Chondrocyte (in vitro differentiated cells): ENCODE results near the gene CCL4. TPM values are rescaled to one million over a fixed set of nuclear protein-coding genes. Genes with fewer than 3 reads are reported as not detected.
"Not testable (repeated sequence)": the region's sequence is repeated elsewhere in the genome, so short reads cannot be mapped to it uniquely, and the experiment has no call there.

Source experiments
- DNase-seq: peaks from one replicate; pipeline ENCODE4 v3.0.0; 2021; ENCODE audit warnings: mixed read lengths, low spot score
- H3K27ac Mint-ChIP-seq: one replicate; pipeline ENCODE4 v1.8.0; 2021; ENCODE audit warnings: mild to moderate bottlenecking, moderate library complexity, mixed read lengths; ENCODE audit not compliant: unreplicated experiment
- H3K27me3 Mint-ChIP-seq: 2 replicates; pipeline ENCODE4 v1.8.0; 2021; ENCODE audit warnings: low read depth, mixed read lengths
- H3K36me3 Mint-ChIP-seq: 2 replicates; pipeline ENCODE4 v1.8.0; 2021; ENCODE audit warnings: low read depth, mixed read lengths
- H3K4me1 Mint-ChIP-seq: 2 replicates; pipeline ENCODE4 v1.8.0; 2021; ENCODE audit warnings: low read depth, mild to moderate bottlenecking, mixed read lengths
- H3K4me3 Mint-ChIP-seq: one replicate; pipeline ENCODE4 v1.8.0; 2021; ENCODE audit warnings: mild to moderate bottlenecking, moderate library complexity, mixed read lengths; ENCODE audit not compliant: unreplicated experiment
- H3K9me3 Mint-ChIP-seq: 2 replicates; pipeline ENCODE4 v1.8.0; 2021; ENCODE audit warnings: low read depth, mixed read lengths
- total RNA-seq: library from RNA; stranded (reverse); gene quantifications from 3 replicates; pipeline ENCODE4 v1.2.1, GENCODE V29; 2021
- TF ChIP-seq, protein P1 (sequence below): fragments of 200-600 bp; sonication (generic); IDR thresholded peaks from 2 replicates; pipeline ENCODE4 v1.5.0; 2021; ENCODE audit warnings: antibody characterized with exemption, mild to moderate bottlenecking, moderate library complexity

CCL4 gene
- total RNA-seq, 1 donor from 2014 or later, result not detected

DNA sequence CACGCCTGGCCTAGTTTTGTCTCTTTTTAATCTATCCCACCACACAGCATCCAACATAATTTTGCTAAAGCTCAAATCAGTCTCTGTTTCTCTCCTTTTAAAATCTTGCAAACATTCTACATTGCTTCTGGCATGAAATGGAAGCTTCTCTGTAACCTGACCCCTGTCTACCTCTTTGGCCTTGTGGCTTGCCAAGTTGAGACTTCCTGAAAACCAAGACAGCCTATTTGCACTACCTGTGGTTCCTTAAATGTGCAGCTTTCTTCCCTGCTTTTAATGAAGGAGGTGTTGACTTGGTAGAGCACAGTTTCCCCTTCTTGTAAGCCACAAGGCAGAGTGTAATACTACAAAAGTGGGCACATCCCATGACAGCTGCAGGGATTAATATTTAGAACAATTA lies 7.6 kb upstream of the CCL4 start:
- no peaks in the 10 kb centered on the region for H3K9me3 Mint-ChIP-seq

GRCh38 chr17:36099004-36099403 lies 4.6 kb upstream of the CCL4 start:
- H3K27me3 Mint-ChIP-seq, result peaks cover 18% of the 10 kb centered on the region
- not testable (repeated sequence) for DNase-seq, H3K4me1 Mint-ChIP-seq, H3K4me3 Mint-ChIP-seq, H3K27ac Mint-ChIP-seq, H3K36me3 Mint-ChIP-seq, H3K9me3 Mint-ChIP-seq

More for the DNA sequence above, 7.6 kb upstream of the CCL4 start:
- DNase-seq, result no peak
- TF ChIP-seq, protein P1, sequence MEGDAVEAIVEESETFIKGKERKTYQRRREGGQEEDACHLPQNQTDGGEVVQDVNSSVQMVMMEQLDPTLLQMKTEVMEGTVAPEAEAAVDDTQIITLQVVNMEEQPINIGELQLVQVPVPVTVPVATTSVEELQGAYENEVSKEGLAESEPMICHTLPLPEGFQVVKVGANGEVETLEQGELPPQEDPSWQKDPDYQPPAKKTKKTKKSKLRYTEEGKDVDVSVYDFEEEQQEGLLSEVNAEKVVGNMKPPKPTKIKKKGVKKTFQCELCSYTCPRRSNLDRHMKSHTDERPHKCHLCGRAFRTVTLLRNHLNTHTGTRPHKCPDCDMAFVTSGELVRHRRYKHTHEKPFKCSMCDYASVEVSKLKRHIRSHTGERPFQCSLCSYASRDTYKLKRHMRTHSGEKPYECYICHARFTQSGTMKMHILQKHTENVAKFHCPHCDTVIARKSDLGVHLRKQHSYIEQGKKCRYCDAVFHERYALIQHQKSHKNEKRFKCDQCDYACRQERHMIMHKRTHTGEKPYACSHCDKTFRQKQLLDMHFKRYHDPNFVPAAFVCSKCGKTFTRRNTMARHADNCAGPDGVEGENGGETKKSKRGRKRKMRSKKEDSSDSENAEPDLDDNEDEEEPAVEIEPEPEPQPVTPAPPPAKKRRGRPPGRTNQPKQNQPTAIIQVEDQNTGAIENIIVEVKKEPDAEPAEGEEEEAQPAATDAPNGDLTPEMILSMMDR, result no peak
- Mint-ChIP-seq H3K27me3 (peaks cover 33% of the 10 kb centered on the region), H3K36me3 (no peaks in the 10 kb centered on the region), H3K4me1 (no peaks in the 10 kb centered on the region), H3K27ac (no peak overlapping the region), H3K4me3 (no peak overlapping the region)

GRCh38 chr17:36104246-36104645 lies 619 bp downstream of the CCL4 start:
- DNase-seq, H3K36me3 Mint-ChIP-seq, H3K4me1 Mint-ChIP-seq, H3K4me3 Mint-ChIP-seq, H3K9me3 Mint-ChIP-seq, H3K27ac Mint-ChIP-seq: not testable (repeated sequence)
- H3K27me3 Mint-ChIP-seq, result peaks cover 19% of the 10 kb centered on the region

DNA sequence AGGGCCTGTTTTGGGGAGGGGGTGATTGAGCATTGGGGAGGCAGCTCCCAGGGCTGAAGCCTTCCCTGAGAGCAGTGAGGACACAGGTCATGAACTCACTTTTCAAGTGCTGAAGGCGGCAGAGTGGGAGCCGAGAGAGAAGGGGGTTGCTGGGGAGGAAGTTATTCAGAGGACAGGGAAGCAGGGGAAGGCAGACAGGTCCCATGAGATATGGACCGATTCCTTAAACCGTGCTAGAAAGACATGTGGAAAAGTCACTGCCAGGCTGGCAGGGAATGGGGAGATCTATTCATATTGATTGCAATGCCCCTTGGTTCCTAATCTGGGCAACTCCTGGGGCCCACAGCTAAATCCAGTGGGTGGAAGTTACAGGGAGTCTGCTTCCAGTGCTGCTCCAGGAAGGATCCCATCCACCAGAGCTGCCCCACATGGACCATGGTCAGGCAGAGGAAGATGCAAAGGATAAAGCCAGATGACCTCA lies 1.1 kb downstream of the CCL4 start:
- DNase-seq, result no peak
- Mint-ChIP-seq H3K27me3 (peaks cover 20% of the 10 kb centered on the region), H3K4me1 (no peaks in the 10 kb centered on the region), H3K36me3 (no peaks in the 10 kb centered on the region), H3K4me3 (no peak overlapping the region), H3K9me3 (no peaks in the 10 kb centered on the region), H3K27ac (no peak overlapping the region)
- TF ChIP-seq, protein P1, result no peak

DNA sequence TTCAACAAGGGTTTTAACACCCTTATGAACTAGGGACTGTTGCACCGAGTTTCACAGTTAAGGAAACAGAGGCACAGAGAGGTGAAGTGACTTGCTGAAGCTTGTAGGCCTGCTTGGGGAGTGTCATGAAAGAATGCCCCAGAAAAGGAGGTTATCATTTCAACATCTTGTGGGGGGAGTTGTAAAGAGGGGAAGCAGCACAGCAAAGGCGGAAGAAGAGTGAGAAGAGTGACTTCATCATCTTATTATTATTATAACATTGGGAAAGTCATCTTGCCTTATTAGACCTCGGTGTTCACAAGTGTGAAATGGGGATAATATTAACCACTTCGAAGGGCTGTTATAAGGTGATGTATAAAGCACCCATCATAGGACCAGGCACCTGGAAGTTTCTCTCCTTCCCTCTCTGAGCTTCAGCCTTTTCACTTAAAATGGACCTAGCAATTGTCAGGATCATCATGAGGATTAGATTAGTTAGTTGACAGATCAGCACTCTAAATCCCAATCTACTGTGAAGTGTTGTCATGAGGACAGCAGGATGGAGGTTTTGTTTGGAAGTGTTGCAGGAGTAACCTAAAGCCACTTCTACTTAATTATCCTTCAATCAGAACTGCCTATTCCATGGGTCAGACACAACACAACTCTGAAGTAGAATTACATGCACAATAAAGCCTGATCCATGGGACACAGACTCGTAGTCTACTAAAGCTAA lies 2.3 kb downstream of the CCL4 start:
- TF ChIP-seq, protein P1, result no peak
- Mint-ChIP-seq H3K9me3 (no peaks in the 10 kb centered on the region), H3K36me3 (no peaks in the 10 kb centered on the region), H3K27me3 (peaks cover 22% of the 10 kb centered on the region), H3K4me1 (no peaks in the 10 kb centered on the region), H3K27ac (no peak overlapping the region), H3K4me3 (no peak overlapping the region)
- DNase-seq, result no peak

- no peak overlapping the region for H3K27ac Mint-ChIP-seq
- TF ChIP-seq, protein P1, result no peak
- no peak for DNase-seq
- no peaks in the 10 kb centered on the region for H3K36me3 Mint-ChIP-seq
- H3K4me3 Mint-ChIP-seq, result no peak overlapping the region
- no peaks in the 10 kb centered on the region for H3K9me3 Mint-ChIP-seq
- peaks cover 28% of the 10 kb centered on the region for H3K27me3 Mint-ChIP-seq
- H3K4me1 Mint-ChIP-seq, result no peaks in the 10 kb centered on the region
Observed at GRCh38 chr17:36106493-36106835, 2.8 kb downstream of the CCL4 start.
